H1 (cell line): ENCODE measurements around the gene ADGRL3. TPM values are rescaled to one million over a fixed set of nuclear protein-coding genes. Genes with fewer than 3 reads are reported as not detected.

Source experiments
- CTCF ChIA-PET: fragments of 300-600 bp; sonication (Branson Sonifier 250); formaldehyde crosslinking; loops from one replicate; lab custom pipeline; 2021; ENCODE audit not compliant: partially characterized antibody; lab: Charles Lee
- POLR2A ChIA-PET: fragments of 300-600 bp; sonication (Branson Sonifier 250); formaldehyde crosslinking; loops from one replicate; lab custom pipeline; 2021; ENCODE audit warnings: inconsistent platforms; ENCODE audit not compliant: partially characterized antibody; lab: Charles Lee
- DNase-seq, 2 experiments: peaks; one replicate each; pipeline versions ENCODE4 v3.0.0 to v3.0.0-alpha.2; 2010 to 2022; ENCODE audit warnings: low spot score in 2 of 2, low read depth in 1 of 2, mixed read lengths in 1 of 2
- FAIRE-seq: peaks from 2 replicates; lab custom pipeline; 2011; peaks lifted over from hg19 to GRCh38; lab: Jason Lieb, UNC
- H2AFZ ChIP-seq: 2 replicates; pipeline ENCODE4 v1.8.1; 2012; ENCODE audit warnings: low read length, inconsistent platforms
- H2AK5ac ChIP-seq: 2 replicates; pipeline ENCODE4 v1.6.1; 2013; ENCODE audit warnings: low read depth, low read length
- H2BK120ac ChIP-seq: replicated peaks from 2 replicates; pipeline ENCODE3; 2013; ENCODE audit warnings: low read depth, low read length, inconsistent platforms
- H2BK12ac ChIP-seq: 2 replicates; pipeline ENCODE4 v1.6.1; 2013; ENCODE audit warnings: low read depth, low read length
- H2BK15ac ChIP-seq: 2 replicates; pipeline ENCODE4 v1.6.1; 2013; ENCODE audit warnings: low read length
- H2BK20ac ChIP-seq: 2 replicates; pipeline ENCODE4 v1.6.1; 2013; ENCODE audit warnings: low read length
- H2BK5ac ChIP-seq: 2 replicates; pipeline ENCODE4 v1.6.1; 2013; ENCODE audit warnings: low read depth, low read length
- H3K14ac ChIP-seq: 2 replicates; pipeline ENCODE4 v1.6.1; 2013; ENCODE audit warnings: inconsistent platforms; ENCODE audit not compliant: insufficient read length
- H3K18ac ChIP-seq: 2 replicates; pipeline ENCODE4 v1.6.1; 2013; ENCODE audit warnings: low read length; ENCODE audit errors: extremely low read depth
- H3K23ac ChIP-seq: 2 replicates; pipeline ENCODE4 v1.6.1; 2013; ENCODE audit warnings: inconsistent platforms; ENCODE audit not compliant: insufficient read length
- H3K23me2 ChIP-seq: 2 replicates; pipeline ENCODE4 v1.6.1; 2013; ENCODE audit warnings: low read depth, low read length
- H3K27ac ChIP-seq: 2 replicates; pipeline ENCODE4 v1.6.1; 2011; ENCODE audit warnings: low read depth, low read length, inconsistent platforms
- H3K27me3 ChIP-seq, 4 experiments: replicated peaks in 1 of 4; 1 replicate in 1 of 4; 2 replicates in 3 of 4; pipeline versions ENCODE4 v1.6.1 to v1.8.1; 2011 to 2013; ENCODE audit warnings: low read length in 3 of 4, mild to moderate bottlenecking in 3 of 4, inconsistent platforms in 2 of 4, mixed read lengths in 2 of 4, moderate library complexity in 1 of 4; ENCODE audit not compliant: control insufficient read depth in 3 of 4, insufficient read depth in 3 of 4; ENCODE audit errors: extremely low read depth in 1 of 4
- H3K36me3 ChIP-seq, 4 experiments: 2 replicates each; pipeline versions ENCODE4 v1.6.1 to v1.8.1; 2011 to 2013; ENCODE audit warnings: mild to moderate bottlenecking in 4 of 4, low read length in 3 of 4, moderate library complexity in 2 of 4, control low read depth in 1 of 4, inconsistent platforms in 1 of 4; ENCODE audit not compliant: insufficient read depth in 4 of 4, control insufficient read depth in 2 of 4
- H3K4ac ChIP-seq: replicated peaks from 2 replicates; pipeline ENCODE3; 2013; ENCODE audit warnings: low read length, low read depth, mixed read lengths, inconsistent platforms; ENCODE audit not compliant: insufficient read length
- H3K4me1 ChIP-seq, 4 experiments: replicated peaks in 1 of 4; 1 replicate in 1 of 4; 2 replicates in 3 of 4; pipeline versions ENCODE4 v1.6.1 to v1.8.1; 2011 to 2013; ENCODE audit warnings: low read length in 3 of 4, inconsistent platforms in 2 of 4, mixed read lengths in 1 of 4; ENCODE audit not compliant: insufficient read depth in 4 of 4, control insufficient read depth in 3 of 4
- H3K4me2 ChIP-seq, 2 experiments: 2 replicates each; pipeline versions ENCODE4 v1.6.1 to v1.8.1; 2011 to 2013; ENCODE audit warnings: low read depth in 2 of 2, low read length in 2 of 2, control low read depth in 1 of 2, inconsistent platforms in 1 of 2, mild to moderate bottlenecking in 1 of 2; ENCODE audit not compliant: insufficient read depth in 1 of 2
- H3K4me3 ChIP-seq, 4 experiments: fragments of 200-600, 300-600 bp in 1 of 4; sonication (generic), shearing (Covaris generic), sonication (Bioruptor Twin) in 1 of 4; 2 replicates each; pipeline versions ENCODE4 v1.5.1 to v1.8.1; 2011 to 2016; ENCODE audit warnings: low read length in 4 of 4, low read depth in 3 of 4, control low read depth in 2 of 4, inconsistent platforms in 2 of 4, mild to moderate bottlenecking in 2 of 4, mixed read lengths in 1 of 4, moderate library complexity in 1 of 4; ENCODE audit not compliant: insufficient read depth in 2 of 4; ENCODE audit errors: extremely low read depth in 1 of 4
- H3K56ac ChIP-seq: replicated peaks from 2 replicates; pipeline ENCODE3; 2013; ENCODE audit warnings: low read depth, mild to moderate bottlenecking, mixed read lengths, low read length, inconsistent platforms; ENCODE audit not compliant: insufficient read length
- H3K79me1 ChIP-seq: 2 replicates; pipeline ENCODE4 v1.6.1; 2013; ENCODE audit warnings: low read depth, low read length, control low read depth
- H3K79me2 ChIP-seq, 2 experiments: 2 replicates each; pipeline versions ENCODE4 v1.6.1 to v1.8.1; 2012 to 2013; ENCODE audit warnings: low read length in 2 of 2, mild to moderate bottlenecking in 2 of 2, inconsistent platforms in 1 of 2; ENCODE audit not compliant: insufficient read depth in 2 of 2, control insufficient read depth in 1 of 2
- H3K9ac ChIP-seq, 4 experiments: replicated peaks in 1 of 4; 1 replicate in 1 of 4; 2 replicates in 3 of 4; pipeline versions ENCODE4 v1.6.1 to v1.8.1; 2011 to 2013; ENCODE audit warnings: low read depth in 3 of 4, low read length in 3 of 4, control low read depth in 2 of 4, mild to moderate bottlenecking in 2 of 4, moderate library complexity in 2 of 4, inconsistent platforms in 1 of 4; ENCODE audit errors: extremely low read depth in 1 of 4
- H3K9me3 ChIP-seq, 2 experiments: 2 replicates each; pipeline versions ENCODE4 v1.6.1 to v1.8.1; 2012 to 2013; ENCODE audit warnings: mild to moderate bottlenecking in 2 of 2, moderate library complexity in 2 of 2, control low read depth in 1 of 2, inconsistent platforms in 1 of 2, low read depth in 1 of 2, low read length in 1 of 2, mixed read lengths in 1 of 2; ENCODE audit not compliant: insufficient read depth in 2 of 2
- H4K20me1 ChIP-seq, 2 experiments: replicated peaks in 1 of 2; 2 replicates each; pipeline versions ENCODE3 to v1.8.1; 2011 to 2013; ENCODE audit warnings: inconsistent platforms in 2 of 2, low read length in 2 of 2, mild to moderate bottlenecking in 1 of 2; ENCODE audit not compliant: insufficient read depth in 2 of 2, control insufficient read depth in 1 of 2
- H4K5ac ChIP-seq: 2 replicates; pipeline ENCODE4 v1.6.1; 2013; ENCODE audit warnings: low read length, low read depth, mixed read lengths, inconsistent platforms; ENCODE audit not compliant: insufficient read length
- H4K8ac ChIP-seq: 2 replicates; pipeline ENCODE4 v1.8.0; 2013; ENCODE audit warnings: mild to moderate bottlenecking, moderate library complexity, low read length, inconsistent platforms; ENCODE audit not compliant: insufficient read depth; ENCODE audit errors: extremely low read depth
- H4K91ac ChIP-seq: replicated peaks from 2 replicates; pipeline ENCODE3; 2013; ENCODE audit warnings: low read length, mixed read lengths, inconsistent platforms; ENCODE audit not compliant: insufficient read length
- FOSL1 ChIP-seq: IDR thresholded peaks from 2 replicates; pipeline ENCODE4 v1.6.1; 2011; ENCODE audit warnings: mild to moderate bottlenecking, low read depth, low read length, moderate library complexity; ENCODE audit not compliant: insufficient read depth
- GTF2F1 ChIP-seq: IDR thresholded peaks from 2 replicates; pipeline ENCODE4 v1.6.1; 2012; ENCODE audit warnings: low read depth, low read length, improper control_type of control experiment, borderline replicate concordance
- JUND ChIP-seq: IDR thresholded peaks from 2 replicates; pipeline ENCODE4 v1.6.1; 2011; ENCODE audit warnings: mild to moderate bottlenecking, improper control_type of control experiment, low read length
- KDM4A ChIP-seq: IDR thresholded peaks from one replicate; pipeline ENCODE4 v1.7.1; 2012; ENCODE audit warnings: low read depth, mild to moderate bottlenecking, moderate library complexity, low read length, inconsistent platforms; ENCODE audit not compliant: severe bottlenecking
- NRF1 ChIP-seq: IDR thresholded peaks from 2 replicates; pipeline ENCODE4 v1.6.1; 2011; ENCODE audit warnings: mild to moderate bottlenecking, low read depth, low read length, improper control_type of control experiment
- POLR2AphosphoS5 ChIP-seq: IDR thresholded peaks from 2 replicates; pipeline ENCODE4 v1.6.1; 2011; ENCODE audit warnings: low read depth, low read length
- SIN3A ChIP-seq, 2 experiments: IDR thresholded peaks in 1 of 2; conservative IDR thresholded peaks in 1 of 2; 2 replicates each; pipeline ENCODE4 v1.6.1; 2011 to 2012; ENCODE audit warnings: low read length in 2 of 2, improper control_type of control experiment in 1 of 2, low read depth in 1 of 2, mild to moderate bottlenecking in 1 of 2
- SP1 ChIP-seq: IDR thresholded peaks from 2 replicates; pipeline ENCODE4 v1.6.1; 2011; ENCODE audit warnings: low read depth, low read length
- TAF7 ChIP-seq: optimal IDR thresholded peaks from 2 replicates; pipeline ENCODE3; 2011; ENCODE audit warnings: low read depth, mild to moderate bottlenecking, inconsistent platforms, low read length, moderate library complexity, borderline replicate concordance
- WGBS, 2 experiments: shearing (Covaris generic) in 1 of 2; methylation state at CpG; one replicate each; pipeline versions ENCODE4 v1.1.6 to v1.1.7; 2013 to 2015; ENCODE audit warnings: low lambda C conversion rate in 2 of 2, mixed read lengths in 2 of 2, inconsistent platforms in 1 of 2, low coverage in 1 of 2, missing lambda C conversion rate in 1 of 2; ENCODE audit not compliant: insufficient replicate concordance in 2 of 2, insufficient coverage in 1 of 2, insufficient read length in 1 of 2; ENCODE audit errors: extremely low coverage in 1 of 2, missing lambda C conversion rate in 1 of 2; 5-methylcytosine and 5-hydroxymethylcytosine counted together
- polyA plus RNA-seq, 7 experiments: library from polyadenylated mRNA; depleted of rRNA in 3 of 7; stranded (reverse) in 5 of 7; unstranded in 2 of 7; fragments of >200 nt in 5 of 7; fragments of 200-250 nt in 2 of 7; gene quantifications; 1 replicate in 5 of 7; 2 replicates in 1 of 7; 4 replicates in 1 of 7; pipeline versions ENCODE4 v1.2.1 to v1.2.3, GENCODE V29; 2011 to 2013; ENCODE audit warnings: missing spikeins in 2 of 7, mixed read lengths in 2 of 7
- total RNA-seq: library from RNA; stranded (reverse); fragmentation: NEBNext Ultra II Directional; extraction: Animal tissue kit (Norgen Biotek cat#: 25700); gene quantifications from 2 replicates; pipeline ENCODE4 v1.2.1, GENCODE V29; 2021
- TF ChIP-seq, protein P1 (sequence below): IDR thresholded peaks from 2 replicates; pipeline ENCODE4 v1.6.1; 2012; ENCODE audit warnings: inconsistent platforms
- TF ChIP-seq, protein P2 (sequence below): IDR thresholded peaks from 2 replicates; pipeline ENCODE4 v1.6.1; 2012; ENCODE audit warnings: inconsistent platforms

Gene ADGRL3
- total and polyA plus RNA-seq, 2 of the 8 experiments (the other 6 are each of a cell fraction or from before 2014, with no cell fraction given) = 6.6 to 13.0 TPM

DNA sequence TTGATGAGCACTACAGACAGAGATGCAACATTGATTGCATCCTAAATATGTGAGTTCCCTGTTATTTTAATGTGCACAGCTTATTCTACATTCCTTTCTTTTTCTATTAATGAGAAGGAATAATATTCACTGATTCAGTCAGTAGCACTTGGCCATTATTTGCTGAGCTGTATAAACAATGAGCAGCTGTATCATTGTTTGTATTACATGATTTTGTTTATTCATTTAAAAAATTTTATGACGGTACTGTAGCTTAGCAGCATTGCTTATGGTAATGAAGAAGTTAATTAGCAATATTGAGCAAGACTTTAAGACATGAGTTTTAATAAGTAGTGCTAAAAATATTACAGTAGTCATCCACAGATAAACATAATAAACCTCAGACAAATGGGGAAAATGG lies 582.0 kb downstream of the ADGRL3 start:
- FAIRE-seq = no peak
- TF ChIP-seq FOSL1 = no peak
- TF ChIP-seq, protein P1, sequence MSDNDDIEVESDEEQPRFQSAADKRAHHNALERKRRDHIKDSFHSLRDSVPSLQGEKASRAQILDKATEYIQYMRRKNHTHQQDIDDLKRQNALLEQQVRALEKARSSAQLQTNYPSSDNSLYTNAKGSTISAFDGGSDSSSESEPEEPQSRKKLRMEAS = no peak
- TF ChIP-seq GTF2F1 = no peak
- no peak for TF ChIP-seq NRF1
- no peak for TF ChIP-seq KDM4A
- no peak for TF ChIP-seq SIN3A (conservative IDR thresholded peaks at IDR 0.05 in 1 of 2, IDR thresholded peaks at IDR 0.05 in 1 of 2; ENCODE audit: low read depth in 1 of 2, low read length in 2 of 2)
- no peak for TF ChIP-seq TAF7
- no peak for TF ChIP-seq POLR2AphosphoS5
- no peak for TF ChIP-seq JUND
- TF ChIP-seq SP1 = no peak
- TF ChIP-seq, protein P2, sequence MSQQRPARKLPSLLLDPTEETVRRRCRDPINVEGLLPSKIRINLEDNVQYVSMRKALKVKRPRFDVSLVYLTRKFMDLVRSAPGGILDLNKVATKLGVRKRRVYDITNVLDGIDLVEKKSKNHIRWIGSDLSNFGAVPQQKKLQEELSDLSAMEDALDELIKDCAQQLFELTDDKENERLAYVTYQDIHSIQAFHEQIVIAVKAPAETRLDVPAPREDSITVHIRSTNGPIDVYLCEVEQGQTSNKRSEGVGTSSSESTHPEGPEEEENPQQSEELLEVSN = no peak

More for the DNA sequence above, 582.0 kb downstream of the ADGRL3 start:
- CTCF ChIA-PET = interaction anchor here (1.1 kb wide), 1 partner anchor 27 kb away, joined by 3 read pairs; no protein-coding TSS in a partner anchor
- Histone ChIP-seq H3K23ac (no peak overlapping the region), H2BK5ac (no peak overlapping the region), H3K4me3 (no peak overlapping the region), H4K91ac (no peak overlapping the region), H2BK15ac (no peak overlapping the region), H3K27ac (no peak overlapping the region), H3K79me1 (no peaks in the 10 kb centered on the region), H3K14ac (no peak overlapping the region), H3K36me3 (no peaks in the 10 kb centered on the region; a peak in 1 of 8 replicates), H3K4me2 (no peak overlapping the region), H3K9me3 (peaks cover 0 to under 1% of the 10 kb centered on the region in 2 experiments; a peak in 1 of 4 replicates), H3K27me3 (no peaks in the 10 kb centered on the region), H4K5ac (no peak overlapping the region), H3K18ac (no peak overlapping the region), H3K56ac (no peak overlapping the region), H2AK5ac (no peak overlapping the region), H2BK12ac (no peak overlapping the region), H3K23me2 (no peaks in the 10 kb centered on the region), H3K4ac (no peak overlapping the region), H4K20me1 (no peaks in the 10 kb centered on the region), H3K9ac (no peak overlapping the region), H3K79me2 (no peaks in the 10 kb centered on the region), H2BK120ac (no peak overlapping the region), H2BK20ac (no peak overlapping the region), H4K8ac (no peak overlapping the region), H2AFZ (no peak overlapping the region), H3K4me1 (no peaks in the 10 kb centered on the region)
- WGBS, 2 experiments = 93% methylated on average over 1 of the region's 1 CpG; no CpG with 5 or more reads in 1 of the 2 experiments
- DNase-seq = no peak
- POLR2A ChIA-PET = interaction anchor here (2.0 kb wide), 1 partner anchor 11 kb away, joined by 8 read pairs; no protein-coding TSS in a partner anchor
